HG03103 (cell line): ENCODE data around the gene MBP.

Source experiments
- ATAC-seq: cut with Tn5 transposase; IDR thresholded peaks from one replicate; pipeline ENCODE4 v1.9.1; 2021; ENCODE audit warnings: low read depth; ENCODE audit not compliant: unreplicated experiment

MBP gene

GRCh38 chr18:77151772-77152520, 19.4 kb upstream of the MBP start:
- ATAC-seq, result no peak

DNA sequence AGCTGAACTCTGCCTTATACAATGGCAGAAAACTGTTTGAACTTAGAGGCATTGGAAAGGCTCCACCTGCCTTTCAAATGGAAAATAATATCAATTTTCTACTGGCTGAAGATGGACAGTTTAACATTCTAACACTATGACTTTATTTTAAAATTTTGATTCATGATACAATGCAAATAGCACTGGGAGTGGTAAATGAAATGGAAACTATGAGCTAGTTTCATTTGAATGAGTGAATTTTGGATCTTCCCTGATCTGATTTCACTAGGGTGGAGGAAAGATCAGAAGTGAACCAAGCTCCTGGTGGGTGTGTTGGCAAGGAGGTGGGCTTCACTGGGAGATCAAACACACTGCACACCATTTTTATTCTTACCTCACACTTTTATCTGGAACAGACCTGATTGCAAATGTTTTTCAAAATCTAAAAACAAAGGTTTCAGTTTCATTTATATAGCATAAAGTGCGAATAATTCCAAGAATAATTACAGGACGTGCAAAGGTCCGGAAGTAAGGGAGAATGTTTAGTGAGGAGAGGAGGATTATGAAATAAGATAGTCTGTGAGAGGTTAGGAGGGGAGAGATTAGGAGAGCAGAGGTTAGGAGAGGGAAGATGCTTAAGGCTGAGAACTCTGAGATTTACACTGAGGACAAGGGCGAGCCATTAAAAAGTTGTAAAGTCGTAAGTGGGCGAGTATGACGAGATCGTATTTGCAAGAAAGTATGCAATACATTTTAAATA, 18.6 kb upstream of the MBP start:
- ATAC-seq, result no peak

DNA sequence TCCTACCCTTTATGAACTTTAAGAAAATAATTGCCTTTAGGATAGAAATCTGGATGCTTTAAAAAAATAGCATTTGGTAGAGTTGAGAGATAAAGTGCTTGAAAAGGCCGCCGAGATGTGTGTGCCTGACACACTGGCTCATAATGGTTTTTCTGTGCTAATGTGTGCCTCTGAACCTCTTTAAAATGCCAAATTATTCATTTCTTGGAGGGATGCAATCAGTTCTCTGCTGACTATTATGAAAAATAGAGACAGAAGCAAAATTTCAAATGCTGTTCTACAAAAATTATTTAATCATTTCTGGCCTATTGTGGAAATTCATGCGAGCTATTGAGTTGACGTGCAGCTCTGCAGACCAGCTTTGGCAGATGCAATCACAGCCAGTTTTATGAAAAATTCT, 18.0 kb upstream of the MBP start:
- no peak for ATAC-seq

GRCh38 chr18:77148289-77148688, 15.7 kb upstream of the MBP start:
- ATAC-seq, result no peak

GRCh38 chr18:77147418-77147852, 14.9 kb upstream of the MBP start:
- ATAC-seq, result no peak

- no peak for ATAC-seq
Measured at GRCh38 chr18:77146249-77147080, 13.9 kb upstream of the MBP start.

DNA sequence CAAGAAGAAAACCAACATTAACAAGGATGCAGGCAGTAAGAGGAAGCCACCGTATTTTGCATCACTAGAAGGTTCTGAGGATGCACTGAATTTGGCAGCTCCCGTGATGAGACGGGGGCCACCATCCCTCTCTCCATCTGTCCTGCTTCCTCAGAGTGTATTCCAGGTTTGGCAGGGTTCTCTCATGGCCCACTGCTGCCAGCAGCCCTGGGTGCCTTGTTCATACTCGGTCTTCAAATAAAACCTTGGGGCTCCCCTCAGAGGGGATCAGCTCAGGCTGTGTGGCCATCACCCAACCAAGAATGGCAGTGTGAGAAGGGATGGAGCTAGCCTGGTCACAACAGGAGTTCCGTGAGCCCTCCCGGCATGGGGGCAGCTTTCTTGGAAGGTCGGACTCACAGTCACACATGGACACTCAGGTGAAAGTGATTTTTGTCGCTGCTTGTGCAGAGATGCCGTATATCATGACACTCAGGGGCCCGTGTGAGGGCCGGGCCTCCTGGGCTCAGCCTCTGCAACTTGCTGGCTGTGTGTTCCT, 12.8 kb upstream of the MBP start:
- no peak for ATAC-seq

DNA sequence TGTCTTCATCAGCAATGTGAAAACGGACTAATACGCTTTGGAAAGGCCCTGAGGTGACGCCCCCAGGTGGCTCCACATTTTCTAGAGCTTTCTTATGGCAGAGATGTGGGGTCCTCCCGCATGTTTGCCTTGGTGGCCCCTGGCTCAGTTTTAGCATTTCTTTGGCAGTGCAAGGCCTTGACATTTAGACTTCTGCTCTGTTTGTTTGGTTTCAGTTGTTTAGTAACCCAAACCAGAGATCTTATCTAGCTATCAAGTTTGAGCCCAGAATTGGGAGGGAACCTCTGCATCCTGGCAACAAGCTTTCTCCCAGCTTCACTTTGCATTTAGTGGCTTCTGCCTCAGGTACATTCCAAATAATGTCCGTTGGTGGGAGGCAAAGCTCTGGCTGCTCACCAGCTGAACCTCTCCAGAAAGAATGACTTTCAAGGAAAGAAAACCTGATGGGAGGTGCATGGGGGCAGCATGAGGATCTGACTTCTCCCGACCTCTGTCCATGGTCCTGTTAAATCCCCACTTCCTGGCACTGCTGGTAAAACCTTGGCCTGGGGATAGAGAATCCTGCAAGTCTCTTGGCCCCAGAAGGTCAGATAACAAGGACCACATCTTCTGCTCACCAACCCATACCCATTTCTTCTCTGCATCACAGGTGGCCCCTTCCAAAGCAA, 12.0 kb upstream of the MBP start:
- ATAC-seq, result no peak

DNA sequence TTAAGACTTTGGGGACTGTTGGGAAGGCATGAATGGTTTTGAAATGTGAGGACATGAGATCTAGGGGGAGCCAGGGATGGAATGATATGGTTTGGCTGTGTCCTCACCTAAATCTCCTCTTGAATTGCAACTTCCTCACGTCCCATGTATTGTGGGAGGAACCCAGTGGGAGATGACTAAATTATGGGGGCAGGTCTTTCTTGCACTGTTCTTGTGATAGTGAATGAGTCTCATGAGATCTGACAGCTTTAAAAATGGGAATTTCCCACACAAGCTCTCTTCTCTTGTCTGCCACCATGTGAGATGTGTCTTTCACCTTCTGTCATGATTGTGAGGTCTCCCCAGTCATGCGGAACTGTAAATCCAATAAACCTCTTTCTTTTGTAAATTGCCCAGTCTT, 11.5 kb upstream of the MBP start:
- no peak for ATAC-seq

GRCh38 chr18:77143196-77143595, 10.6 kb upstream of the MBP start:
- no peak for ATAC-seq

GRCh38 chr18:77141401-77142118, 9.0 kb upstream of the MBP start:
- no peak for ATAC-seq

- ATAC-seq, result no peak
Measured at GRCh38 chr18:77140439-77141109, 8.0 kb upstream of the MBP start.

DNA sequence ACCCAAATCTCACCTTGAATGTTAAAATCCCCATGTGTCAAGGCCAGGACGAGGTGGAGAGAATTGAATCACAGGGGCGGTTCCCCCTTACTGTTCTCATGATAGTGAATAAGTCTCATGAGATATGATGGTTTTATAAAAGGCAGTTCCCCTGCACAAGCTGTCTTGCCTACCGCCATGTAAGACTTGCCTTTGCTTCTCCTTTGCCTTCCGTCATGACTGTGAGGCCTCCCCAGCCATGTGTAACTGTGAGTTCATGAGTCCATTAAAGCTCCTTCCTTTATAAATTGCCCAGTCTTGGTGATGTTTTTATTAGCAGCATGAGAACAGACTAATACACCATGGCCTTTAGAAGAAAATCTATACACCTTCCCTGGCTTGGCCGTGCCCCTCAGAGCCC, 7.4 kb upstream of the MBP start:
- ATAC-seq, result no peak

DNA sequence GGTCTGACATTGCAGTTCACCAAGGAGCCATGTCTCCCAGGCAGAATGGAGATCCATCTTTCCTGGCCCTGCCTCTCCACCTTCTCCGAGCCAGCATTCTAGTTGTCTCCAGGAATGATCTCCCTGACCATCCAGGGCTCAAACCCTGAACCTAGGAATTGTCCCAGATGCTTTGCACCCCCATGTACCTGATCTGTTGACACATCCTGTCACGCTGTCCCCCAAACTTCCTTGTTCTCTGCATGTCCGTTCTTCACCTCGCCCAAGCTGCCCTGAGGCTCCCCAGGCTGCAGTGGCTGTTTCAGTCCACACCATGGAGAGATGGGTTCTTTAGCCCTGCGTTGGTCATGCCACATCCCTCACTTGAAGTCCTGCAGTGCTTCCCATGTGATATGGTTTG, 7.0 kb upstream of the MBP start:
- no peak for ATAC-seq

DNA sequence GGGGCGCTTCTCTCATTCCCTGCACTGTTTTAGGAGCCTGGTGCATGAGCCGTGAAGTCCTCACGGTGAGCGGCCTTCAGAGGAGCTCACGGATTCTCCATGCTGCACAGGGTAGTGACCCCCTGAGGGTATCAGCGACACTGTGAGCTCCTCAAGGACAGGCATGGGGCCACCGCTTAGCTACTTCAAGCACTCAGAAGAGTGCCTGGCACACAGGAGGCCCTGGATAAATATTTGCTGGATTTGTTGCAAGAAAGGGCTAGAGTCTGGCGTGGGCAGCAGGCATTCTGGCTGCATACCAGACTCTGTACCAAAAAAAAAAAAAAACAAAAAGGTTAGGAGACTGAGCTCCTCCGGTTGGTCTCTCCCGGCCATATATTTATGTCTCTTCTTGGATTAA, 5.7 kb upstream of the MBP start:
- ATAC-seq, result no peak

DNA sequence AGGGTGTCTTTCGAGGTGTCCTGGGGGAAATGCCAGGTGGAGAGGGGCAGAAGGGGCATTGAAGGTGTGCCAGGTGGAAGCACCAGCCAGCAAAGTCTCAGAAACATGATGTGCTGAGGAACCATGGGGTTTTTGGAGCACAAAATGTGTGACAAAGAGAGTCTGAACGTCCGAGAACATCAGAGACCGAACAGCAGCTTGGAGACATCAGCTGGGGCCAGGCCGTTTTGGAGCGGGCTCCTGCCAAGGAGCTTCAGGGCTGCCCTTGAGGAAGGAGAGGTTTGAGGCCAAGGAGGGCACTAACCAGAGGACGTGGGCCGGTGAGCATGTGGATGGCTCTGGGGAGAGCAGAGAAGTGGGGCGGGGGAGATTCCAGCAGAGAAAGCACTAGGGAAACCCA, 5.3 kb upstream of the MBP start:
- ATAC-seq, result no peak

DNA sequence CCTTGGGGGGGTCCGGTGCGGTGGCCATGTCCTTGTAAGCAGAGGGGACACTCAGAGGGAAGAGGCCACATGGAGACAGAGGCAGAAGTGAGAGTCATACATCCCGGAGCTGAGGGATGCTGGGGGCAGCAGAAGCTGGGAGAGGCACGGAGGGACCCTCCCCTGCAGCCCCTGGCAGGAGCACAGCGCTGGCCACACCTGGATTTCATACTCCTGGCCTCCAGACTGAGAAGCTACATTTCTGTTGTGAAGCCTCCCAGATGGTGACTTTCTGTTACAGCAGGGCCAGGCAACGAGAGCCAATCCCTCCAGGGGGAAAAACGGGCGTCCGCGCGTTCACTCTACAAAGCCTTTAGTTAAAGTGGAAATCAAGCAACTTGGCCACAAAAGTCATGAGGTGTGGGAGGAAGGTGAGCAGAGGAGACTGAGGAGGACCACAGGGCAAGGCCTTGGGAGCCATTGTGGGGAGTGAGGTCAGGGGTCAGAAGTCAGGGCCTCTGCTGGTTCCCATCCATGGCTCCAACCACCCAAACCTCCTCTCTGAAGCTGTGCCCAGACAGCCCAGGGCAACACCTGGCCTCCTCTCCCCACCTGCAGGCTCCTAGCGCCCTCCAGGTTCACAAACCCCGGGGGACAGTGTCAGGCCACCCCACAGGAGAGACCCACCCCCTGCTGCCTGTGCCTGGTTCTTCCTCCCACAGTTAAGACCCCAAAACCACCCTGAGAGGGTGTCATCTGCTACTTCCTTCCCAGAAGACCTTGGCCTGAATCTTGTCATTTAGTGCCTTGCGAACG, 4.5 kb upstream of the MBP start:
- no peak for ATAC-seq

- no peak for ATAC-seq
Measured at GRCh38 chr18:77136076-77136718, 3.6 kb upstream of the MBP start.
